HG02840 (cell line): ENCODE measurements around the gene XYLT1.
"Not testable (repeated sequence)": the region's sequence is repeated elsewhere in the genome, so short reads cannot be mapped to it uniquely, and the experiment has no call there.

Experiments used
- ATAC-seq: cut with Tn5 transposase; IDR thresholded peaks from one replicate; pipeline ENCODE4 v1.9.1; 2021; ENCODE audit warnings: mild to moderate bottlenecking, moderate library complexity, moderate number of reproducible peaks; ENCODE audit not compliant: unreplicated experiment, low FRiP score

XYLT1 gene, protein sequence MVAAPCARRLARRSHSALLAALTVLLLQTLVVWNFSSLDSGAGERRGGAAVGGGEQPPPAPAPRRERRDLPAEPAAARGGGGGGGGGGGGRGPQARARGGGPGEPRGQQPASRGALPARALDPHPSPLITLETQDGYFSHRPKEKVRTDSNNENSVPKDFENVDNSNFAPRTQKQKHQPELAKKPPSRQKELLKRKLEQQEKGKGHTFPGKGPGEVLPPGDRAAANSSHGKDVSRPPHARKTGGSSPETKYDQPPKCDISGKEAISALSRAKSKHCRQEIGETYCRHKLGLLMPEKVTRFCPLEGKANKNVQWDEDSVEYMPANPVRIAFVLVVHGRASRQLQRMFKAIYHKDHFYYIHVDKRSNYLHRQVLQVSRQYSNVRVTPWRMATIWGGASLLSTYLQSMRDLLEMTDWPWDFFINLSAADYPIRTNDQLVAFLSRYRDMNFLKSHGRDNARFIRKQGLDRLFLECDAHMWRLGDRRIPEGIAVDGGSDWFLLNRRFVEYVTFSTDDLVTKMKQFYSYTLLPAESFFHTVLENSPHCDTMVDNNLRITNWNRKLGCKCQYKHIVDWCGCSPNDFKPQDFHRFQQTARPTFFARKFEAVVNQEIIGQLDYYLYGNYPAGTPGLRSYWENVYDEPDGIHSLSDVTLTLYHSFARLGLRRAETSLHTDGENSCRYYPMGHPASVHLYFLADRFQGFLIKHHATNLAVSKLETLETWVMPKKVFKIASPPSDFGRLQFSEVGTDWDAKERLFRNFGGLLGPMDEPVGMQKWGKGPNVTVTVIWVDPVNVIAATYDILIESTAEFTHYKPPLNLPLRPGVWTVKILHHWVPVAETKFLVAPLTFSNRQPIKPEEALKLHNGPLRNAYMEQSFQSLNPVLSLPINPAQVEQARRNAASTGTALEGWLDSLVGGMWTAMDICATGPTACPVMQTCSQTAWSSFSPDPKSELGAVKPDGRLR

DNA sequence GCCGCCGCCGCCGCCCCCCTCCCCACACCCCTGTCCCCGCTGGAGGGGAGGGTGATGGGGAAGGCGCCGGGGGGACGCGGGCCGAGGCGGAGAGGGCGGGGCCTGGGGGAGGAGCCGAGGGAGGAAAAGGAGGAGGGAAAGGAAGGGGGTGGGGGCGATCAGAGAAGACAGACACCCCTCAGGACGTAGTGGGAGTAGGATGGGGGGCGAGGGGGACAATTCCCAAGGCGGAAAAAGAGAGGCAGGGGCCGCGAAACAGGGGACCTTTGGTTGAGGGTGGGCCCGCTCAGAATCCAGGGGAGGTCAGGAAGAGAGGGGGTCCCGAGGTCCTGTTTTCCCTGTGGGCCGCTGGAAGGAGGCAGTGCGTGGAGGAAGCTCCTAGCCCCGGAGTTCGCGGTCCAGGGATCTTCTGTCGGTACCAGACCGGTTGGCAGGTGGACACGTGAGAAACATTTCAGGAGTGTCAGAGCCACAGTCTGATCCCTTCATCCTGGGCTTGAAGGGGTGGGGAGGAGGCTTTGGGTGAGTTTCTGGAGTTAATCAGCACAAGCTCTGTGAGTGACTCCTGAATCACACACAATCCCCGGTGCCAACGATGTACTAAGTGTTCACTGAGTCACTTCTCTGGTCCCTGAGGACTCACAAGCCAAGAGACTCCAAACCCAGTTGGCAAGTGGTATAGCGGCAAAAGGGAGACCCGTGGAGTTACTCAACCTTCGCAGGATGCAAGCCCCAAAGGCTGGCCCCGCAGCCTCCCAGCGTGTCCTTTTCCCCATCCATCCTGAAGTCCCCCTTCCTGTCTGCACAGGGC, at the start of gene XYLT1:
Gene XYLT1 (minus strand): TSS at position 53 of the 811 bp plus-strand sequence. CDS start 164 bp downstream, outside the sequence.
- no peak for ATAC-seq

DNA sequence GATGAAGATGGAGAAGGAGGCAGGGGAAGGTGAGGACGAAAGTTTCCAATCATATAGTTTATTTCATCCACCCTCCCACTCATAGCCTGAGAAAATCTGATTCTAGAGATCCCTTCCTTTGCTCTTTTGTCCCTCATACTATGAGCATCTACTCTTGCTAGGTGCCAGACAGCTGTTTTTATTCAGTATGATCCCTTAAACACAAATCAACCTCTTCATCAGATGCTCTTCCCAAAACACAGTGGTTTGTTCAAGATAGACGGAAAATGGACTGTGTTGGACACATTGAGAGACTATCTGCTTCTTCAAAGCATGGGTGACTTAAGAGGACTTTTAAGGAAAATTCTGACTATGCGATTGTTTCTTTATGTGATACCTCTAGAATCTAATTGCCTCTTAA, 49.4 kb upstream of the XYLT1 start:
- no peak for ATAC-seq

DNA sequence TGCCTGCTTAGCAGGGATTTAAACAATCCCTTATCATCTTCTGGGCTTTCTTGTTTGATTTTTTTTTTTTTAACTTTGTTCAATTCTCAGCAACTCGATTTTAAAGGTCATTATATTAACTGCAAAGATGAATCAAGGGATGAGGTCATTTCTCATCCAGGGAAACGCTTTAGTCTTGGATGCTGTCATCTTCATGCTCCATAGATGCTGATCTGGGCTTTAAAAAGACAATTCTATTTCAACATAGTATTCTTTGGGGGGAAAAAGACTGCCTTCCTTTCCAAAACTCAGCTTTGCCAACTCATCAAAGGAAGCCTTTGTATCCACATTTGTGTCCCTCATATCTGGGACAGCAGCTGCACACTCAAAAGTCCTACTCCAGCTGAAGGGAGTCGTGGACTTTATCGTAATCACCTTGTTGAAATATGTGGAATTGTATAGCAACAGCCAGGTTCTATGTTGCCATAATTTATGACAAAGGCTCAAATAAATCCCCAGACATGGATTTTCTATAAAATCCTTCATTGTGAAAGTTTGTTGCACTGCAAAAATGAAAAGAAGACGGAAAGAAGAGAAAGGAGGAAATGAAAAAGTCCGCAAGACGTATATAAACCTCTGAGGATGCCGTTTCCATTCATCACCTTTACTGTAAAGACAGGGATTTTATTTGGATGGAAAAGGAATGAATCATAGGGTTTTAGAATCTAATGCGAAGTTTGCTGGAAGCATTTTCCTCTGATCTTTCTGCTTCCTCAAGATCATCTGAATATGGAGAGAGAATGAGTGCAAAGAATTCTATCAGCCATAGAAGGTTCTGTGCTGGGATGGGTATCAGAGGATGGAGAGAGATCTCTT, 48.6 kb upstream of the XYLT1 start:
- no peak for ATAC-seq

DNA sequence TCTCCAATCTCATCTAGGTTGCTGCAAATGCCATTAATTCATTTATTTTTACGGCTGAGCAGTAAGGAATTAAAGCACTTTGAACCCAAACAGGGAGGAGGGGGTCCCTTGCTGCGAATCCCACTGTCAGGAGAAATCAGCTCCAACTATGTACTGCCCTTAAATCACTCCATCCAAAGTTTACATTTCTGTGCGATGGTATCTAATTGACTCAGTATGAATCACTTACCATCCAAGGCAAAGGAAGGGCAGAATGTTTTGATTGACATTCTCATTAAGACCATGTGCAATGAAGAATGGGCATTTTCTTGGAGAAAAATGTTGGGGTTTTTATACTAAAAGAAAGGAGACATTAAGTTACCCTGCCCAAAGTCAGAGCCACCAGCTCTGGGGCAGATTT, 47.7 kb upstream of the XYLT1 start:
- ATAC-seq = no peak

DNA sequence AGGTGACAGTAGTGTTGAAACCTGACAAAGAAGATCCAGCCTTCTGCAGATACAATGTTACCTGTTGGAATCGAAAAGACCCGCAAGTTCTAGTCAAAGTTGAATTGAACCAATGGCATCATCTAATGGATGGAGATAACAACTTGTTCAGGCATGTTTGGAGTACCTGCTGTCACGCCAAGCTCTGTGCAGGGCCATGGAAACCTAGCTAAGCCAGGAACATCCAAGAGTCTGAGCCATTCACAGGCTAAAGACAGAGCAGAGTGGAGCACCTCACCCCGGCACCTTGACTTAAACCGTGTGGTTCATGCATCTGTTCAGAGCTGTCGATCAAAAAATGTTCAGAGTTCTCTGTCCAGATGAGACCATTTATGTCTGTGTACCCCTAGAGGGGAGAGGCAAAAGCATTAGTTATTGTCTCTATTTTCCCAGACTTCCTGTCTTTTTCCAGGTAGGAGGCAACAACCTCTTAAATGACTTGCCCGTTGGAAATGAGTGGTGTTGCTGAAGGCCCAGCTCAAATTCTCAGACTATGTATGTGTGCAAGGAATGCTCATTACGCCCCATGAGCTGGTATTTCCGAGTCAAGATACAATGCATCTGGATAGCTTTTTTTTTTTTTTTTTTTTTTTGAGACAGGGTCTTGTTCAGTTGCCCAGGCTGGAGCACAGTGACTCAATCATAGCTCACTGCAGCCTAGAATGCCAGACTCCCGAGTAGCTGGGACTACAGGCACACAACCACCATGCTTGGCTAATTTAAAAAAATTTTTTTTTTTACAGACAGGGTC, 44.9 kb upstream of the XYLT1 start:
- no peak for ATAC-seq

DNA sequence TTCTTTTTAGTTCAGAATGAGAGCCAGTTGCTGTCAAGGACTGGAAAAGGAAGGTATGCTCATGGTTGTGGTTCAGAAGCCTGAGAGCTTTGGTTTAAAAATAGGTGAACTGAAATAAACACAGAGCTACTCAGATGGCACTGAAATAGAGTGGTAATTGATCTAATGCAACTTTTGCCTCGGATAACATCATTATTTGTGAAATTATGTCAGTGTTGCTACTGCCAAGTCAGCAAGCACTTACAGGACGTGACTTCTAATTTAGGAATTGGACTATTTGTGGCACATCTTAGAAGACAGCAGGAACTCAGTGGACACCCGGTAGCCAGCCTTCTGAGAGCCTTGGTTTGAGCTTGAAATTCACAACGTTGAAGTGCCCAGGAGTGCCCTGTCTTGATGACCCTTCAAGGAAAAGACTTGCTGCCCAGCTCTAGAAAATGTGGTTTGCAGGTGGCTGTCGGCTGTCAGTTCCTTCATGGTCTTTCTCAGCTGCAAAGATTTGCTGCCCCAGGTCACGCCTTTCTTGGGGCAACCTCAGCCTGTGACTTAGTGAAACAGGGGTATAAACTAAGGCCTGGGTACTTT, 42.0 kb upstream of the XYLT1 start:
- no peak for ATAC-seq

DNA sequence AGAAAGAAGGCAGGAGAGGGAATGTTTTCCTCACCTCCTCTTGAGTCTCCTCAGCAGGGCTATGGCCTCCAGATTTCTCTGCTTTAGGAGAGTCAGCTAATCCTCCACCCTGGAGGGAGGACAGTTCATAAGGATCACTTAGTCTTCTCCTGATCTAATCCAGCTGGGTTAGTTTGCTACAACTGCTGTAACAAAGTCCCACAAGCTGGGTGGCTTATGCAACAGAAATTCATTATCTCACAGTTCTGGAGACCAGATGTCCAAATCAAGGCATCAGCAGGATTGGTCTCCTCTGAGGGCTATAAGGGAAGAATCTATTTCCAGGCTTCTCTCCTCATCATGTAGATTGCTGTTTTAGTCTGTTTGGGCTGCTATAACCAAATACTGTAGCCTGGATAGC, 40.6 kb upstream of the XYLT1 start:
- no peak for ATAC-seq

DNA sequence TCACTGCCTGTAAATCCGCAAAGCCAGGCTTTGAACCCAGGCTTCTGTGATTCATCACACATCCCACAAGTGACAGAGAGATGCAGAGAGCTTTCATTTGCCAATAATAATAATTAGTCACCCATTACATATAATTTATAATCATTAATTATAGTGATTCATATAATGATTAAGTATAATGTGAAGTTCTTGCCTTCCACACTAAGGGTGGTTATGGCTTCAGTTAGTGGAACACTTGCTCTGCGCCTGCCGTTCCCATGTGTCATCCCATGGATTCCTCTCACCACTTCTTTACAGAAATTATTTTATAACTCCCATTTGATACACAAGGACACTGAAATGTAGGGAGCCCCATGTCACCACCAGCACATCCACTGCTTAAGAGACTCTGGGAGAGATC, 39.8 kb upstream of the XYLT1 start:
- no peak for ATAC-seq

DNA sequence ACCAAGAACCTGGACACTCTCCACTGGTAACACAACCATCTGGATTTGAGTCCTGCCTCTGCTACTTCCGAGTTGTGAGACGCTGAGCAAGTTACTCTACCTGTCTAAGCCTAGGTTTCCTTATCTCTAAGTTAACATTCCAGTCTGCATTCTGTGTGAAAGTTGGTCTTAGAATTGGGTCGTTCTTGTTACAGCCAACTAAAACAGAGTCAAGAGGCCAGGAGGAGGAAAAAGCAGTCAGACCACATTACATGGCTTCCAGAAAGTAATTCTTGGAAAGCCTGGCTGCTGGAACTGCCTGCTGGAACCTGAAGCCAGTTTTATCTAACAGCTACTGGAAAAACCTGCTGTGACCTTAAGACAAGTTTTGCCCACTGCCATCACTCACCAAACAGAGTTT, 38.4 kb upstream of the XYLT1 start:
- no peak for ATAC-seq

DNA sequence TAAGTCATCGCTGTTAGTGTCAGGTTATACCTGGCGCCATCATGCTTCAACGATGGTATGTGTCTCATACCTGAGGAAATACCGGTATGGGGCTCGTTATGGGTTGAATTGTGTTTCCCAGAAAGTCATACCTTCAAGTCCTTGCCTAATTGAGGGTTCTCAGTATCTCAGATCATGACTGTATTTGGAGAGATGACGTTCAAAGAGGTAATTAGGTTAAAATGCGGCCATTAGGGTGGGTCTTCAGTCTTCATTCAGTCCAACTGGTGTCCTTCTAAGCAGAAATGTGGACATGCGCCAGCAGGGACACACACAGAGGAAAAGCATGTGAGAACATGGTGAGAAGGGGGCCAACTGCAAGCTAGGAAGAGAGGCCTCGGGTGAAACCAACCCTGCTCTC, 37.5 kb upstream of the XYLT1 start:
- no peak for ATAC-seq

DNA sequence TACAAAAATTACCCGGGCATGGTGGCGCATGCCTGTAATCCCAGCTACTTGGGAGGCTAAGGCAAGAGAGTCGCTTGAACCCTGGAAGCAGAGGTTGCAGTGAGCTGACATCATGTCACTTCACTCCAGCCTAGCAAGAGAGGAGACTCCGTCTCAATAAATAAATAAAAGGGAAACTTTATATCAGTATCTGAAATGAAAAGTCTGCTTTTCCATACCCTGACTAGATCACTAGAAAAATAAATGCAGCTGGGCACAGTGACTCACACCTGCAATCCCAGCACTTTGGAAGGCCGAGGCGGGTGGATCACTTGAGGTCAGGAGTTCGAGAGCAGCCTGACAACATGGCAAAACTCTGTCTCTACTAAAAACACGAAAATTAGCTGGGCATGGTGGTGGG, 36.8 kb upstream of the XYLT1 start:
- not testable (repeated sequence) for ATAC-seq

DNA sequence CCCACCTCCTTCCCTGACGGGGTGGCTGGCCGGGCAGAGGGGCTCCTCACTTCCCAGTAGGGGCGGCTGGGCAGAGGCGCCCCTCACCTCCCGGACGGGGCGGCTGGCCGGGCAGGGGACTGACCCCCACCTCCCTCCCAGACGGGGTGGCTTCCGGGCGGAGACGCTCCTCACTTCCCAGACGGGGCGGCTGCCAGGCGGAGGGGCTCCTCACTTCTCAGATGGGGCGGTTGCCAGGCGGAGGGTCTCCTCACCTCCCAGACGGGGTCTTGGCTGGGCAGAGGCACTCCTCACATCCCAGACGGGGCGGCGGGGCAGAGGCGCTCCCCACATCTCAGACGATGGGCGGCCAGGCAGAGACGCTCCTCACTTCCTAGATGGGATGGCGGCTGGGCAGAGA, 35.1 kb upstream of the XYLT1 start:
- ATAC-seq = not testable (repeated sequence)

DNA sequence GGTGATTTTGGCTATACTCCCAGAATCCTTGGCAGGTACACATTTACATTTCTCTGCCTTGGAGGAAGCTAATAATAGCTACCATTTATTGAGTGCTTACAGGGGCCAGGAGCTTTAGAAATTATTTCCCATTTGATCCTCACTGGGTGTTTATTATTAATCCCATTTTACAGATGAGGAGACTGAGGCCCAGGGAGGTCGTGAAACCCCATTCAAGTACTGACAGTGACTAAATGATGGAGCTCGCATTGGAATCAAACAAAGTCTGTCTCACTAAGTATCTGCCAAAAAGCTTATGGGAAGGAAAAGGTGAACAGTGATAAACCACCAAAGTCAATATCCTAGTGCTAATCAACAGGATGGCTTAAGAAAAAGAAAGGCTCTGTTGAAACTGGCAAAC, 33.3 kb upstream of the XYLT1 start:
- no peak for ATAC-seq

DNA sequence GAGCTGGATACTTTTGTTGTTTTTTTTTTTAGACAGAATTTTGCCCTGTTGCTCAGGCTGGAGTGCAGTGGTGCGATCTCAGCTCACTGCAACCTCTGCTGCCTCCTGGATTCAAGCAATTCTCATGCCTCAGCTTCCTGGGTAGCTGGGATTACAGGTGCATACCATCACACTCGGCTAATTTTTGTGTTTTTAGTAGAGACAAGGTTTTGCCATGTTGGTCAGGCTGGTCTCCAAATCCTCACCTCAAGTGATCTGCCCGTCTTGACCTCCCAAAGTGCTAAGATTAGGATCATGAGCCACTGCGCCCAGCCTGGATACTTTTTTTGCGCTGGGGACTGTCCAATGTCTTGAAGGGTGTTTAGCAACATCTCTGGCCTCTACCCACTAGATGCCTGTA, 32.6 kb upstream of the XYLT1 start:
- no peak for ATAC-seq

DNA sequence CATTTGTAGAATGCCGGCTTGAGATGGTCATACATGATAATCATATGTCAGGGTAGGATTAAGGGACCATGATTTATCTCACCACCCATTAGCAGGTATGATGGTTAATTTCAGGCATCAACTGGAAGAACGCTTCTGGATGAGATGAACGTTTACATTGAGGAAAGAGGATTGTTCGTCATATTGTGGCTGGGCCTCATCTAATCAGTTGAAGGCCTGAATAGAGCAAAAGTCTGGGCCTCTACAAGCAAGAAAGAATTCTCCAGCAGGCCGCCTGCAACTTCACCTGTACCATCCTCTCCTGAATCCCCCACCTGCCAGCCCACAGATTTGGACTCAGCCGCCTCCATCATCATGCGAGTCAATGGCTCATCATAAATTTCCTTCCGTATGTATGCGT, 30.6 kb upstream of the XYLT1 start:
- ATAC-seq = no peak

DNA sequence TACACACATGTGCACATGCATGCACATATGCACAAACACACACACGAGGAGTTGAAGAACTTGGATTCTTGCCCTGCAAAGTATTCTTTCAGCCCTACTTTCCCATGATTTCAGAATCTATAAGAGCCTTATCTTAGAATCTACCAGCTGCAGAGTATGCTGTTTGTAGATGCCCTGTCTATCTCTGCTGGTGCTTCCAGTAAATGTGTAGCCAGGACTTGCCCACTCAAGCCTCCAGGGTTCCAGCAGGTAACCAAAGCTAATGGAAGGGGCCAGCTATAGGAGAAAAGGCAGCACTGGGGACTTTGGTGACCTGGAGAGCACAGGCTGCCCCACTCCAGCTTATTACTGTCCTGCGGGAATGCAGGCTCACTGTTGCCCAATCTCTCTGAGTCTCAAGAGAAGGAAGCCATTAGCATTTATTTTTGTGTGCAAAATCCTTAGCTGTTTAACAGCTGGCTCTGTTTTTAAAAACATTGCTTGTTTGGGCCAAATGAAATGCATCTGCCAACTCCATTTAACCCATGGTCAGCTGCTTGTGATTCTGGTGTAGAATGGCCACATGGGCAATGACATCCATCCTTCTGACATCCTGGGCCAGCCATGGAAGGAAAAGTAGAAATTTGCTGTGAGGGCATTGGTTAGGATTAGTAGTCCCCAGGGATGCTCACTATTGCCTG, 28.6 kb upstream of the XYLT1 start:
- no peak for ATAC-seq

DNA sequence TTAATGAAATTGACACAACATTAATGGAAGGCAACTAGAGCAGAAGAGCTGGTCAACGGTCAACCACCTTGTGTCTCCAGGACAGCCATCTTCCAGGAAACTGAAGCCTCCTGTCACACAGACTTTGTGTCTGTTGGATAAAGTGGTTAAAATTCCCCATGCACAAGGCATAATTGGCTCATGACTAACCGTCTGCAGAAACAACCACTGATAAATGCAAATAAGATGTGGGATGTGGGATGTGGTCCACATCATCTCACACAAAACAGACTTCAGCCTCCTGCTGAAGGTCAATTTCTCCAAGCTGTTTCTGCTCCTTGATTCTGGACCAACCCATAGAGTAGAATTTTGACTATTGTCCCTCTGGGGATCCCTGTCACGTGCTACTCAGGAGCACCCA, 26.9 kb upstream of the XYLT1 start:
- ATAC-seq = no peak

DNA sequence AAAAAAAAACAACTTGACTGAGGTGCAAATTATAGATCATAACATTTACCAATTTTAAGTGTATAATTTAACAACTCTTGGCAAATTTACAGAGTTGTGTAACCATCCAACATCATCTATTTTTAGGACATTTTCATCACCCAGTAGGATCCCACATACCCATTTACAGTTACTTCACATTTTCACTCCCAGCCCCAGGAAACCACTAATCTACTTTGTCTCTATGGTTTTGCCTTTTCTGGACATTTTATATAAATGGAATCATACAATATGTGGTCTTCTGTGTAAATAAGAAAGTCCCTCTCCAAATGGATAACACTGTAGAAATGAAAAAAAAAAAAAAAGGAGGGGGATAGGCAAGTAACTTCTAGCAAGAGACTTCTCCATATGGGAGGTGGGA, 26.1 kb upstream of the XYLT1 start:
- ATAC-seq = no peak
